ENCODE measurements around the gene MFAP2.

GRCh38 chr1:17007121-17007520, 26.7 kb upstream of the MFAP2 start:
- TF ChIP-seq CTCF (IDR thresholded peaks at IDR 0.05) = no peak
- TF ChIP-seq POLR2A (IDR thresholded peaks at IDR 0.05) = no peak
- no peak for TF ChIP-seq POLR2AphosphoS5 (IDR thresholded peaks at IDR 0.05)
